ENCODE data around the gene SMOC1. TPM values are rescaled to one million over a fixed set of nuclear protein-coding genes. Genes with fewer than 3 reads are reported as not detected.

SMOC1 gene
- total and polyA plus RNA-seq, 2 of the 8 experiments (the other 6 are each of a cell fraction or from before 2014, with no cell fraction given) = 1.6 to 2.4 TPM

- no peak overlapping the region for H3K23ac ChIP-seq (ENCODE audit: insufficient read length)
- no peaks in the 10 kb centered on the region for H4K20me1 ChIP-seq (replicated peaks in 1 of 2; ENCODE audit: control insufficient read depth in 1 of 2, insufficient read depth in 2 of 2, low read length in 2 of 2)
- no peaks in the 10 kb centered on the region; a peak in 1 of 8 replicates for H3K36me3 ChIP-seq (ENCODE audit: control insufficient read depth in 2 of 4, insufficient read depth in 4 of 4, low read length in 3 of 4)
- no peak overlapping the region for H4K91ac ChIP-seq (replicated peaks; ENCODE audit: insufficient read length, low read length)
- FAIRE-seq (no peak), DNase-seq (ENCODE audit: low read depth in 1 of 2, low spot score in 2 of 2) (no peak)
- H3K9ac ChIP-seq (replicated peaks in 1 of 4; ENCODE audit: extremely low read depth in 1 of 4, low read depth in 3 of 4, low read length in 3 of 4) = no peak overlapping the region
- H3K4me2 ChIP-seq (ENCODE audit: insufficient read depth in 1 of 2, low read depth in 2 of 2, low read length in 2 of 2) = no peak overlapping the region
- 0 out of 2 replicates have a peak overlapping the region, but pooled peaks have one; percentile 19 for H2BK5ac ChIP-seq (ENCODE audit: low read depth, low read length)
- no peak overlapping the region for H3K56ac ChIP-seq (replicated peaks; ENCODE audit: insufficient read length, low read depth, low read length)
- no peak overlapping the region for H2BK120ac ChIP-seq (replicated peaks; ENCODE audit: low read depth, low read length)
- no peak overlapping the region for H2BK12ac ChIP-seq (ENCODE audit: low read depth, low read length)
- no peak overlapping the region for H2AFZ ChIP-seq (ENCODE audit: low read length)
- no peak overlapping the region for H2BK20ac ChIP-seq (ENCODE audit: low read length)
- 0 out of 4 replicates have a peak, but pooled peaks cover 0 to 3% of the 10 kb centered on the region in 2 experiments for H3K9me3 ChIP-seq (ENCODE audit: insufficient read depth in 2 of 2, low read depth in 1 of 2, low read length in 1 of 2)
- no peaks in the 10 kb centered on the region for H3K79me1 ChIP-seq (ENCODE audit: low read depth, low read length)
- ChIA-PET CTCF (ENCODE audit: partially characterized antibody) (interaction anchor here (0.7 to 2.0 kb wide), 6 partner anchors 11 to 46 kb away, joined by 3 to 7 read pairs (median 4); no protein-coding TSS in a partner anchor), POLR2A (ENCODE audit: partially characterized antibody) (interaction anchor here (0.6 to 1.7 kb wide), 2 partner anchors 16 to 995 kb away, joined by 3 to 4 read pairs; no protein-coding TSS in a partner anchor)
- no peak overlapping the region for H2AK5ac ChIP-seq (ENCODE audit: low read depth, low read length)
- peaks cover 2 to 20% (median 12%) of the 10 kb centered on the region in 4 experiments; a peak in 6 of 7 replicates for H3K4me1 ChIP-seq (replicated peaks in 1 of 4; ENCODE audit: control insufficient read depth in 3 of 4, insufficient read depth in 4 of 4, low read length in 3 of 4)
- no peak overlapping the region for H3K4me3 ChIP-seq (ENCODE audit: extremely low read depth in 1 of 4, insufficient read depth in 2 of 4, low read depth in 3 of 4, low read length in 4 of 4)
- no peak overlapping the region for H2BK15ac ChIP-seq (ENCODE audit: low read length)
- H3K23me2 ChIP-seq (ENCODE audit: low read depth, low read length) = no peaks in the 10 kb centered on the region
- H3K79me2 ChIP-seq (ENCODE audit: control insufficient read depth in 1 of 2, insufficient read depth in 2 of 2, low read length in 2 of 2) = no peaks in the 10 kb centered on the region
- H3K4ac ChIP-seq (replicated peaks; ENCODE audit: insufficient read length, low read depth, low read length) = no peak overlapping the region
- no peak overlapping the region for H3K18ac ChIP-seq (ENCODE audit: extremely low read depth, low read length)
- 68% methylated on average over 4 of the region's 4 CpGs; no CpG with 5 or more reads in 1 of the 2 experiments for WGBS, 2 experiments (ENCODE audit: extremely low coverage in 1 of 2, insufficient coverage in 1 of 2, insufficient read length in 1 of 2, insufficient replicate concordance in 2 of 2, low coverage in 1 of 2, low lambda C conversion rate in 2 of 2, missing lambda C conversion rate in 1 of 2)
- no peak overlapping the region for H3K27ac ChIP-seq (ENCODE audit: low read depth, low read length)
- H4K5ac ChIP-seq (ENCODE audit: insufficient read length, low read depth, low read length) = no peak overlapping the region
- no peak overlapping the region for H4K8ac ChIP-seq (ENCODE audit: extremely low read depth, insufficient read depth, low read length)
- H3K27me3 ChIP-seq (replicated peaks in 1 of 4; ENCODE audit: control insufficient read depth in 3 of 4, extremely low read depth in 1 of 4, insufficient read depth in 3 of 4, low read length in 3 of 4) = no peaks in the 10 kb centered on the region; a peak in 1 of 7 replicates
- H3K14ac ChIP-seq (ENCODE audit: insufficient read length) = no peak overlapping the region
- no peak for TF ChIP-seq HDAC2 (IDR thresholded peaks at IDR 0.05; ENCODE audit: borderline replicate concordance in 1 of 2, low read depth in 2 of 2, low read length in 2 of 2)
- no peak for TF ChIP-seq FOSL1 (IDR thresholded peaks at IDR 0.05; ENCODE audit: insufficient read depth, low read depth, low read length)
- TF ChIP-seq SP1 (IDR thresholded peaks at IDR 0.05; ENCODE audit: low read depth, low read length) = no peak
- no peak for TF ChIP-seq NANOG (IDR thresholded peaks at IDR 0.05; ENCODE audit: insufficient read depth, low read depth, low read length, poor library complexity, severe bottlenecking)
- TF ChIP-seq SIRT6 (IDR thresholded peaks at IDR 0.05; ENCODE audit: low read length) = no peak
- no peak for TF ChIP-seq CBX8 (IDR thresholded peaks at IDR 0.05; ENCODE audit: borderline replicate concordance, low read depth, low read length)
- no peak for TF ChIP-seq CTCF (IDR thresholded peaks at IDR 0.05; ENCODE audit: control extremely low read depth in 1 of 3, insufficient read depth in 1 of 3, low read depth in 1 of 3, low read length in 3 of 3)
- no peak for TF ChIP-seq NRF1 (IDR thresholded peaks at IDR 0.05; ENCODE audit: low read depth, low read length)
- no peak for TF ChIP-seq POLR2A (IDR thresholded peaks at IDR 0.05; ENCODE audit: control extremely low read depth in 1 of 2, low read depth in 2 of 2, low read length in 2 of 2)
- no peak for TF ChIP-seq SRF (IDR thresholded peaks at IDR 0.05; ENCODE audit: low read depth, low read length)
- no peak for TF ChIP-seq CTBP2 (IDR thresholded peaks at IDR 0.05; ENCODE audit: borderline replicate concordance, insufficient read depth, insufficient read length, low read length)
Observed at GRCh38 chr14:69983317-69983716, 104.1 kb downstream of the SMOC1 start.

Measured in H1 (cell line).